LNCaP clone FGC (cell line): ENCODE results near the gene SLC8A1.

Source experiments
- DNase-seq: peaks from one replicate; pipeline ENCODE4 v3.0.0-alpha.2; 2011; ENCODE audit warnings: low read depth
- H3K4me3 ChIP-seq: 2 replicates; pipeline ENCODE4 v1.5.1; 2011; ENCODE audit warnings: mild to moderate bottlenecking, low read depth, low read length, control low read depth
- CTCF ChIP-seq: IDR thresholded peaks from 2 replicates; pipeline ENCODE4 v1.5.1; 2012; ENCODE audit warnings: mild to moderate bottlenecking; ENCODE audit not compliant: control insufficient read depth, insufficient read depth; ENCODE audit errors: extremely low read depth

SLC8A1 gene

GRCh38 chr2:40485854-40486253, 34.0 kb upstream of the SLC8A1 start:
- no peak for DNase-seq
- TF ChIP-seq CTCF: no peak
- no peak overlapping the region for H3K4me3 ChIP-seq

- H3K4me3 ChIP-seq: no peak overlapping the region
- no peak for TF ChIP-seq CTCF
- no peak for DNase-seq
Observed at GRCh38 chr2:40485318-40485717, 33.4 kb upstream of the SLC8A1 start.

- no peak for TF ChIP-seq CTCF
- H3K4me3 ChIP-seq: no peak overlapping the region
- no peak for DNase-seq
Observed at GRCh38 chr2:40483549-40484243, 31.8 kb upstream of the SLC8A1 start.

GRCh38 chr2:40480596-40480995, 28.7 kb upstream of the SLC8A1 start:
- TF ChIP-seq CTCF: no peak
- H3K4me3 ChIP-seq: no peak overlapping the region
- DNase-seq: no peak

GRCh38 chr2:40480073-40480472, 28.2 kb upstream of the SLC8A1 start:
- no peak for DNase-seq
- H3K4me3 ChIP-seq: no peak overlapping the region
- no peak for TF ChIP-seq CTCF

- DNase-seq: no peak
- no peak for TF ChIP-seq CTCF
- H3K4me3 ChIP-seq: no peak overlapping the region
Observed at GRCh38 chr2:40477361-40477760, 25.5 kb upstream of the SLC8A1 start.

- no peak for DNase-seq
- TF ChIP-seq CTCF: no peak
- H3K4me3 ChIP-seq: no peak overlapping the region
Observed at GRCh38 chr2:40476436-40476835, 24.5 kb upstream of the SLC8A1 start.
